HG03039 (cell line): ENCODE results near the gene NR5A1.

Experiments used
- ATAC-seq: cut with Tn5 transposase; IDR thresholded peaks from one replicate; pipeline ENCODE4 v1.9.1; 2021; ENCODE audit warnings: mild to moderate bottlenecking, moderate library complexity; ENCODE audit not compliant: unreplicated experiment

NR5A1 gene

DNA sequence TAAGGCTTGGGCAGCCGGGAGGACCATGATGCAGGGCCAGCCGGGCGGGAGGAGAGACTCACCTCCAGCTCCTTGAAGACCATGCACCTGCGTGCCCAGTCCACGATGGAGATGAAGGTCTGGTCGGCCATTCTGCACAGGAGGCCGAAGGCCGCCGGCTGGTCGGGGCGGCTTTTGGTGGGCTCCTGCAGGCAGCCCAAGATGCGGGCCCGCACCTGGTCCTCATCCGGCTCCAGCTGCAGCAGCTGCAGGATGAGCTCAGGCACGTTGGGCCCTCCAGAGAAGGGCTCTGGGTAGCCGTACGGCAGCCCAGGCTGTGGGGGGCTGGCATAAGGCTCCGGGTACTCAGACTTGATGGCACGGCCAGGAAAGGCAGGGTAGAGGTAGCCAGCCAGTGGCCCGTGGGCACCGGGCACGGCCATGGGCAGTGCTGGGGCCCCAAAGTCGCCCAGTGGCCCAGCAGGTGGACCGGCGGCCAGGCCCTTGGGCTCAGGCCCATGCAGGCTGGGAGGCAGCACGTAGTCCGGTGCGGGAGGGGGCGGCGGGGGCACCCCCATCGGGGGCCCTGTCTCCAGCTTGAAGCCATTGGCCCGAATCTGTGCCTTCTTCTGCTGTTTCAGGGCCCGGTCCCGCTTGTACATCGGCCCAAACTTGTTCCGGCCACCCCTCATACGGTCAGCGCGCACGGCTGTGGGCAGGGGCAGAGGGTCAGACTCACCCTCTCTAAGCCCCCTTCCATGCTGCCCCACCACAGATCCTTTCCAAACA is 7.0 kb downstream of the NR5A1 start:
- no peak for ATAC-seq

DNA sequence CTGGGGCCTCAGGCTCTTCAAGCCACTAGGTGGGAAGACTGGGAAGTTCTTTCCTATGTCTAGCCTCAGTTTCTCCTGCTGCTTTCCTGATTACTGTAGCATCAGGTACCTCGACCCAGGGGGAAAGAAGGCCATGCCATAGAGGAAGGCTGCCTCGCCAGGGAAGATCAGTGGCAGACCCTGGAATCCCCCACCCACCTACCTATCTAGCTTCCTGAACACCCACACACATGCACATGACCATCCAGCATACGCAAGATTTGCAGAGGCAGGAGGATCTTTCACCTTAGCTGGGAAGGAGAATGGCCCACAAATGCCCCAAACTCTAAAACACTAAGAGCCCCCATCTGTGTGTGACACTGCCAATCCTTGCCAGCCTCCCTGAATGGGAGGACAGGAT is 8.0 kb downstream of the NR5A1 start:
- no peak for ATAC-seq

DNA sequence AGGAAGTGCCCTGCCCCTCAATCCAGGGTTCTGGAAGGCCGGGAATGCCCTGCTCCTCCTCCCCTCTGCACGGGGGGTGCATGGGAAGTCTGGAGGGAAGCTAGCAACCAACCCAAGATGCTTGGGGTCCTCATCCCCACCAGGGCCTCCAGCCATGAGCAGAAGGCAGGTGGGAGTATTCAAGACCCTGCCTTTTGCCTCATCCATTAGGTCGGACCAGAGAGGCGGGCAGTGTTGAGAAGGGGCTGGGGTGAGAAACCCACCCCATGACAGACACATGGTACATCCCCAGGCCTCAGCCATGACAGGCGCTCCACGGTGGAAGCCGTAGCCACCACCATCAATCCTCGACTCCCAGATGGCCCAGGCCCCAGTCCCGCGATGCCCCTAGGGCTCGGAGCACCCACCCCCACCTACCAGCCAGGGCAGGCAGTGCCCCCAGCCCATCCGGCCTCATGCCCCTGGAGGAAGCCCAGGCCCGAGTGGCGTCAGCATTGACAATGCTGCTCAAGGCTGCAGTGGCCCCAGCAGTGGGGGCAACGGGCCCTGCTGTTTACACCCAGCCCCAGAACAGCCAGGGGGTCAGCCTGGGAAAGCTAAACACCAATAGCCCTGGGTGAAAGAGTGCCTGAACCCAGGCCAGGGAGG is 8.6 kb downstream of the NR5A1 start:
- no peak for ATAC-seq

DNA sequence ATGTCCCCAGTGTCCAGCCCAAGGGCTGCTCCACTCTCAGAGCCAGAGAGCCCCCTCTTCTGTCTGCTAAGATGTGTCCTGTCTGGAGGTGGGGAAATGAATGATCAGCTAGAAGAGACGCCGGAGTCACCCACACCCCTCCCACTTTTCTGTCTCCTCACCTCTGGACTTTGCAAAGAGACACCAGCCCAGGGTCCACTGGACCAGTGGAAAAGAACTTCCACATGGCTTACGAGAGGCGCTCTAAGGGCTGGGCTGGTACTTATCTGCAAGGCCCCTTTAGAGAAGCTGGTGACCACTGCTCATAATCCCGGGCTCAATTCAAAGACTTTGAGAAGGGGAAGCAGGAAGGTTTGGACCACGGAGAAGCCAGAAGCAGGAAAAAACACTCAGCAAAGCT is 9.2 kb downstream of the NR5A1 start:
- no peak for ATAC-seq

DNA sequence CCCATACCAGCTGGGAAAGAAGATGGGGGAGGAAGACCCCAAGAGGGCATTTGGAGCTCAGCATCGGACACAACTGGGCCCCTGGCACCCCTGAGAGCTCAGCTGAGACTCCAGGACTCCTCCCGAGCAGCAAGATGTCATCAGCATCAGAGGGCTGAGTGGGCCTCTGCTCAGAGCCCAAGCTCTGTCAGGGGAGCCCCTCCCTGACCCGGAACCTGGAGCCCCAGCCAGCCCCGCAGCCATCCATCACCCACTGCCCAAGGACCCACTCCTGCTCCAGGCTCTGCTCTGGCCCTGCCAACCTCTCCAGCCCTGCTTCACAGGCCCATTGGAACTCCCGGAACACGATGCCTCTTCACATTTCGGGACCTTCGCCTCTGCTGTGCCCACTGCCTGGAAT is 9.8 kb downstream of the NR5A1 start:
- no peak for ATAC-seq

DNA sequence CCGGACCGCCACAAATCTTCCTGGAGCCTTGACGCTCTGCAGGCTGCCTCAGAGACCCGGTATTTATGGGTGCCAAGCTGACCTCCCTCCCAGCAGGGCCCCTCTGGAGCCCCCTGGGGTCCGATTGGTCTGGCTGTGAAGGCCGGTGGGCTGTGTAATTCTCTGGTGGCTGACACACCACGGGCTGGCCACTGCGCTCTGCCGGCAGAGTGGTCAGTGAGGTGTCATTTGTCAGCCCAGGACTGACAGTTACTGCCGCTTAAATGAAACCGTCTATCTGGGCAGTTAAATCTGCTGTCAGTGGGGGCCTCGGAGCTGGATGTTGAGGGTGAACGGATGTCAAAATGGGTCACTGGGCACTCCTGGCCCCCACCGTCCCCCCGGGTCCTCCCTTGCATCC is 10.7 kb downstream of the NR5A1 start:
- no peak for ATAC-seq

DNA sequence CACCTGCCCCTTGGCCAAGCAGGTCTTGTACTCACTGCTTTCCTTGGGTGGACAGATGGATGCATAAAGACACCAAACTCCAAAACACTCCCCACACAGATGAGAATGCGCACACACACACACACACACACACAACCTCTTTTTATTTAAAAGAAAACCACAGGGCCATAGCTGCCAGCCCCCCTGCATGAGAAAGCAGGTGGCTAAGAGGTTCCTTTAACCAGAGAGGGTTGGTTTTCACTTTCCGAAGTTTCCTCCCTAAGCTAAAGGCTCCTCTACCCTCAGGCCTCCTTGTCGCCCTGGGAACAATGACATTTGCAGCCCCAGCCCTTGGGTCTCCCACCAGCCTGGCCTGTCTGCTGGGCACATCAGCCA is 11.1 kb downstream of the NR5A1 start:
- no peak for ATAC-seq

DNA sequence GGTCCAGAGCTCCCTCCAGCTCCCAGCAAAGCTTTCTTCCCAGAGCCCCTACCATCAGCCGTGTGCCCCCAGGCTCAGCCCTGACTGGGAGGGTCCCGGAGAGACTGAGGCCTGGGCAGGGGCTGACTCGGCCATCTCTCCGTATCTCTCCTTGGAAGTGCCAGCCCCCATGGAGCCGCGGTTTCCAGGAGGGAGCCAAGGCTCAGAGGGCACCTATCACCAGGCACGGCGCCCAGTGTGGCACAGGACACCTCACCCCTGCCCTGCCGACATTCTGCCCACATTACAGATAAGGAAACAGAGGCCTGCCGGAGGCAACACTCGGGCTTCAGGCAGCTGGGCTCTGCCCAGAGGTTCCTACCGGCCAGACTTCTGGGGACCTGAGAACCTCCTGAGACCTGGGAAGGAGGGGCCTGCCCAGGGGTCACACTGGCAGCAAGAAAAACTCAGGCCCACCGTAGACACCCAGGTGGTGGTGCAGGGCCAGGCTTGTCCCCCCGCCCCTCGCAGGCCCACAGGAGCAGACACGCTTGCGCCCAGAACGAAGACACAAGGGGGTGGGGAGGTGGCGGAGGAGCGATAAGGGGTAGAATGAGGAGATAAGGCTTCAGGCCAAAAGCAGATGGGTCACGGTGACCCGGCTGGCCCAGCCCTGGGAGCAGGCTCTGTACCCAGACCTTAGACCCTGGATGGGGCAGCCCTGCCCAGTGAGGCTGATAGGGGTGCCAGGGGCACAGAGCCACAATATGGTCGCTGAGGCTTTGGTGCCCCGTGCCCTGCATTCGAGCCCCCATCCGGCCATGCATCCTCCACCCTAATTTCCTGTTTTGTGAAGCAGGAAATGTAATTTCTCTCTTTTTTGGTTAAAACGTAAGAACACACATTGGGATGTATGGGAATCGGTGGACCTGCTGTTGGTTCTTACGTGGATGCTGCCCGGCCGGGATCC is 11.8 kb downstream of the NR5A1 start:
- ATAC-seq, result no peak

DNA sequence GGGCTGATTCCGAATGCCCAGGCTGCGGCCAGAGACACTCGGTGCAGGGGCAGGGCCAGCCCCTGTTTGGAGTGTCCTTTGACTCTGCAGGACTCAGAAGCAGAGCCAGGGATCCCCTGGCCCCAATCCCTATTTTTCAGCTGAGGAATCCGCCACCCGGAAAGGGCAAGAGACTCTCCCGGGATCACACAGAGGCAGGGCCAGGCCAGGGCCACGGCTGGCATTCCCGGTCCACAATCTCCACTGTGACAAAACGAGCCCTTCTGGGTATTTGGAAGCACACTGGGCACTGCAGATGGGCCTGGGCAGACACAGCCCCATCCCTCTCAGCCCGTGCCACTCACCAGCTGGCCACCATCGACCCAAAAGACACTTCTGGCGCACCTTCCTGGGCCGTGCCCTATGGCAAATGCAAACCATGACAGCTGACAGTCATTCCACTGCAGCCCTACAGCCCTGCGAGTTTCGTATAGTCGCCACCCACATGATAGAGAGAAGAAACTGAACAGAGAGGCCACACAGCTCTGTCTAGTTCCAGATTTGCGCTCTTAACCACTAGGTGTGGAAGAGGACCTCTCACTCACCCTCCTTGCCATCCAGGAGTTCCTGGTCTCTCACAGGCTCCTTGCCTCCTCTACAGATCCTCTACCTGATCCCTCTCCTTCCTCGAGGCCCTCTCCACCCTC is 13.3 kb downstream of the NR5A1 start:
- peak; percentile 52 for ATAC-seq

DNA sequence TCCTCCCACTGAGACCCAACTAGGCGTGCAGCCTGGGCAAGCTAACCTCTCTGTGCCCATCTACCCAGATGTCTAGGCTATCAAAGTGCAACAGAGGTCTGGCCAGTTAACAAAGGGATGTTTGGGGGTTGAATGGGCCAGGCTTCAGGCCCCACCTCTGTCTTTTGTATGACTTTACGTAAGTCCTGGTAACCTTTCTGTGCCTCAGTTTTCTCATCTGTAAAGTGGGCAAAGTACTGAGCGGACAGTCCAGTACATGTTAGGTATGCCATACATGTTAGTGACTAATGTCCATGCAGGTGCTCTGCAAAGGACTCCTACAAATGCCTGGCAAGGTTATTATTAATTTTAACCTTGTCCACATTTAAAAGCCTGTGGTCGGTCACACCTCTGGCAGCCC is 14.0 kb downstream of the NR5A1 start:
- ATAC-seq, result no peak

DNA sequence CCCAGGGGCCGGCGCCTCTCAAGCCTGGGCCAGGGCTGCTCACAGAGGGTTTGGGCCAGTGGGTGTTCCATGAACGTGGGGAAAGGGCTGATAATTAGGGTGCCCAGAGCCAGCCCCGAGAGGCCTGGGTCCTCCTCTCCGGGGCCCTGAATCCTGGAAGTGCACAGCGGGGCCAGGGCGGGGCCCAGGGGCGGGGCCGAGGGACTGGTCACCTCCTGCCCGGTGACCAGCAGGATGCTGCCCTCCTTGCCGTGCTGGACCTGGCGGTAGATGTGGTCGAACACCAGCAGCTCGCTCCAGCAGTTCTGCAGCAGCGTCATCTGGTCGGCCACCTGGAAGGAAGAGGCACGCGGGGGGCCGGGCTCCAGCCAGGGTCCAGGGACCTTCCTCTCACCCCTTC is 14.4 kb downstream of the NR5A1 start:
- no peak for ATAC-seq

DNA sequence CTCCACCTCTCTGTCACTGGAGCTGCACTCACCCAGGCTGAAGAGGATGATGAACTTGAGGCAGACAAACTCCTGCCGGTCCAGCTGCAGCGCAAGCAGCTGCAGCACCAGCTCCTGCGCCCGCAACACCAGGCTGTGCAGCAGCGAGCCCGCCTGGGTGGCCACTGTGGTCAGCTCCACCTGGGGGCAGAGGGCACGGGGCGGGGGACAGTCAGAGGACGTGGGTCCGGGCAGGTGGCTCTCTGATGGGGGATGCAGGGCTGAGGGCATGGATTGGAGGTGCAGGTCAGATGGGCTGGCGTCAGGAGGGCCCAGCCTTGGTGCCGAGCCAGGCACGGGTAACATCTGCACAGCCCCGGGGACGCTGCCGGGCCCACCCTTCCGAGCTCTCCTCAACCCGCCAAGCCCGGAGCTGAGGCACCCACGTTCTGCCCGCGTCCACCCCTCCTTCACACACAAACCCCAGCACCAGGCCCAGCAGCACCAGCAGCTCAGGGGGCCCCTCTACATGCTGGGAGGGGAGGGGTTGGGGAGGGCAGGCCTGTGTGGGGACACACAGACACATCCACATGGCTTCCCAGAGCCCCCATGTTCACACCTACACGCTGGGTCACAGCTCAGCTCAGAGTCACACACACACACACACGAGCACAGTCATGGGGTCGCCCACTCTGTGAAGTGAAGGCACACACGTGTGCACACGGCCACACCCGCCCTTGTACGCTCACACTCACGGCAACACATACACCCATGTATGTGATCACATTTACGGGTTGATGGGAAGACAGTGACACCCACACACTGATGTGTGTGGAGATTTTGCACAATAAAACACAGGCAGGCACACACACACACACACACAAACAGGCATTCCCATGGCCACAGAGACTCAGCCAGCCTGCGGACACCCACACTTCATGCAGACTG is 15.9 kb downstream of the NR5A1 start:
- ATAC-seq, result no peak

DNA sequence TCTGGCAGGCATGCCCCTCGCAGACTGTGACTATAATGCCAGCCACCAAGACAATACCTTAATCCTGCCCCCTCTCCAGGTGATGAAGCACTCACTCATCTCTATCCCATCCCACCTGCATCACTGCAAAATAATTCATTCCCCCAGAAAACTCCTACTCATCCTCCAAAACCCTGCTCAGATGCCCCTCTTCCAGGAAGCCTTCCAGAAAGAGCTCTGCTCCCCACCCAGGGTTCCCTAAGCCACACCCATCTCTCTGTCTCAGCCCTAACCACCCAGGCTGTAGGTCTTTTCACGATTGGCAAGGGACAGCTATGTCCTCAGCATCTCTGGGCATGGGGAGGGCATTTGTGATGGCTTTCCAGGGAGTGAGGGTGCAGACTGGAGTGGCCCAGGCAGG is 17.2 kb downstream of the NR5A1 start:
- ATAC-seq, result no peak

DNA sequence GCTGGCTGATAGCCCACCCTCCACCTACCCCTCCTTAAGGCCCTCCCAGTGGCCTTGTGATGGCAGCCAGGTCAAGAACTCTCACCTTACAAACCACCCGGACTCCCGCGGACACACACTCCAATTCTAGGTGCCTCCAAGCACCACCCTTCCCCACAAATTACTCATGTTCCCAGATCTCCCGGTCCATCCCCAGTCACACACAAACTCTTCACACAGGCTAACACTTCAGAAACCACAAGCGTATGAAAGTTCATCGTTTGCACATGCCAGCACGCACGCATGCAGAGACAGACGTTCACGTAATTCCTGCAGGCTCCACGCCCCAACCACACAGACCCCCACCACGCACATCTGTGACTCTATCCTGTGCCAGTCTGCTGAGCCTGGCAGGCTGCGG is 18.0 kb downstream of the NR5A1 start:
- no peak for ATAC-seq

DNA sequence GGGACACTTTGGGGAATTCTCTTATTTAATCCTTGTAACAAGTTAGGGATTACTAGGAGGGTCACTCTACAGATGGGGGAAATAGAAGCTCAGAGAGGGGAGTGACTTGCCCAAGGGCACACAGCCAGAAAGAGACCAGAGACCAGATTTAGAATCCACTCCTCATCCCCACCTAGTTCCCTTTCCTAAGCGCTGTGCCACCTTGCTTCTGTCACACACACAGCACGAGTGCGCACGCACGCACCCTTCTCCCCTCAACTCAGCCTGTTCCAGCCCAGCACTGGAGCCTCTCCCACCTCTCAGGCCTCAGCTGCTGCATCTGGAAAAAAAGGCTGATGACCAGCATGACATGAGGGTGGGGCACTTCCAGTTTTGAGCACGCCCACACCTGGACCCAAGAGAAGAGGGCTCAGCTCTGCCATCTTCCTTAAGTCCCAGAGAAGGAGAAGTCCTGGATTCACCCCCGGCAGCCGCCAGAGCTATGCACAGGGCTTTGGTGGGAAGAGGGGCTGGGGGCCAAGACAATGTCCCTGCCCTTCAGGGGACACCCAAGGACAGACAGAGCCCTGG is 18.5 kb downstream of the NR5A1 start:
- no peak for ATAC-seq

DNA sequence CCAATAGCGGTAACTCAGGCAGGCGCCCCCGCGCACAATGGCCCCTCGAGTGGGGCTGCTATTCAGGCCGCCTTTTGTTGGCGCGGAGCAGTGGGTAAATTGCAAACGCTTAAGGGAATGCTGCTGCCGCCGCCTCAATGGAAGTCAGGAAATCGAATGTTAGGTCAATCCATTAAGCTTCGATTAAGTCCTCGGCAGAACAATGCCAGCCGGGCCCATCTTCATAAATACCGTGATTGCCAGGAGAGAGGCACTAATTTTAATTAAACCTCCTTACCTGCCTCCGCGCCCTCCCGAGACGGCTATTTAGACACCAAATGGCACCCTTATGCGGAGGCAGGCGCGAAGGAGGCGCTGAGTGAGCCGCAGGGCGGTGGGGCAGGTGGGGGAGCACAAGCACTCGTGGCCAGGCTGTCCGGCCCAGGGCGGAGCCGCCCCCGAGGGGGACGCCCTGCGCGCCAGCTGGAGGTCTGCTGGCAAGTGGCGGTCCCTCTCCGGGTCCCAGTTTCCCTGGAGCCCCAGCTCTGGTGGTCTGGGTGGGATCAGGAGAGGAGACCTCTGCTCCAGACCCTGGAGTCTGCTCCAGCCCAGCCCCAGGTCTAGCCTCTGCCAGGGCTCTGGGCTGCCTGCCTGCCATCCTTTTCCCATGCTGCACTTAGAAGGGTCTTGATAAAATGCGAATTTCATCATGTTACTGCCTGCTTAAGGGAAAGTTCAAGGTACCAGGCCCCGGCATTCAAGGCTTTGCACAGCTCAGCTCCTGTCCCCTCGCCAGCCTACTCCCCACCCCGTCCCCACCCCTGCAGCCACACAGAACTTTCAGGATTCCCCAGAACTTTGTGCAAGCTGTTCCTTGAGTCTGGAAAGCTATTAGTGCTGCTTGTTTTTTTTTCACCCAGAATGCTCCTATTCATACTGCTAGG is 19.7 kb downstream of the NR5A1 start:
- ATAC-seq, result no peak

DNA sequence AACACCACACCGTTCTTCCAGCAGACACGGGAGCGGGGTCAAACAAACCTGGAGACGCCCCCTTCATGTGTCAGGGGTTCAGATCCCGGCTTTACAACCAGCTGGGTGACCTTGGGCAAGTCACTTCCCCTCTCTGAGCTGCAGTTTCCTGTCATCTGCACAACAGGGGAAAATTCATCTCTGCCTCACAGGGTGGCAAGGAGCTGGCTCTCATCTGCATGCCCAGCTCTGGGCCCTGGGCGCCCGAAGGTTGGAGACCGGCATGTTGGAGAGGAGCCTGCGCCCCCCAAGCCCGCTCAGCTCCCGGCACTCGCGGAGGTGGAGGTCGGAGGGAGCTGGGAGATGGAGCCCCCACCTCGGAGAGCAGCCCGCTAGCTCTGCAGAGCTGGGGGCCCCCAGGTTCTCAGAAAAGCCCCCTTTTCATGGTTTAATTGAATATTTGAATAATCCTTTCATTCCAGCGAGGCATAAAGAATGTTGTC is 20.4 kb downstream of the NR5A1 start:
- ATAC-seq, result no peak

DNA sequence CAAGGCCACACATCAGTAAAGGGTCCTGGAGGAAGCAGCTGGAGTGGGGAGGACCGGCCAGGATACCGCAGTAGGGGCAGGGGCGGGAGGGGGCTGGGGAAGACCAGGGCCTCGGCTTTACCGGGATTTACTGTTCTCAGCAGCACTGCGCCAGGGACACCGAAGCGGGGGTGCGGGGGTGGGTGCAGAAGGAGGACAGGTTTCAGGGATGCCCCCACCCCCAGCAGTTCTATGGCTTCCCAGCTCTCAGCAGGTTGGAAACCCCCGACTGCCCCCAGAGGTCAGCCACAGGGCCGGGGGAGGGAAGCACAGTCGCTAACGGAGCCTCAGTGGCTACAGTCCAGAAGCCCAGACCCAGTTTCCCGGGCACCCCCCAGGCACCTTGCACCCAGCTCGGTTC is 21.3 kb downstream of the NR5A1 start:
- ATAC-seq, result no peak

DNA sequence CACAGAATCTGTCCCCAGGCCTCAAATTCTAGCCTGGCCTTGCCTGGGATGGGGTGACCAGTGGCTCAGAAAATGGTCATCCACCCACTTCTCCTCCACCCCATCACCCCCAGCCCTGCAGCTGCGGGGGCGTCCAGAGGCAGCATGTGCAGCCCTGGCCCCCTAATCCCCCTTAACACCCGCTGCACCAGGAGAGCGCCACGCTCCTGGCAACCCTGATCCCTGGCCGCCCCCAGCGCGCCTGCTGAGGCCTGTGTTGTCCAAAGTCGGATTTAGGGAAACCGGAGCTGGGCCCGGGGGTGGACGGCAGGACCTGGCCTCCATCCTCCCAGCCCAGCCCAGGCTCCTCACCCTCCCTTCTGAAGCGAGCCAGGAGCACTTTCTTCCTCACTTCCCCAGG is 22.0 kb downstream of the NR5A1 start:
- ATAC-seq, result no peak
